Cardiac muscle cell (in vitro differentiated cells and primary cell): ENCODE measurements around the gene TCTN2. TPM values are rescaled to one million over a fixed set of nuclear protein-coding genes. Genes with fewer than 3 reads are reported as not detected.

Experiments
- DNase-seq, 2 donors: peaks; one replicate each; pipeline versions ENCODE4 v3.0.0 to v3.0.0-alpha.2; 2010 to 2017; ENCODE audit warnings: low read depth in 1 of 2, low spot score in 1 of 2
- H3K27ac ChIP-seq: fragments of 200-600 bp; sonication (generic); 2 replicates; pipeline ENCODE4 v1.5.1; 2016
- H3K27me3 ChIP-seq: fragments of 200-600 bp; sonication (generic); 2 replicates; pipeline ENCODE4 v1.6.0; 2016; ENCODE audit warnings: control low read depth
- H3K36me3 ChIP-seq: fragments of 200-600 bp; sonication (generic); 2 replicates; pipeline ENCODE4 v1.5.1; 2016; ENCODE audit warnings: control low read depth
- H3K4me1 ChIP-seq: fragments of 200-600 bp; sonication (generic); 2 replicates; pipeline ENCODE4 v1.8.1; 2017; ENCODE audit warnings: low read depth, mild to moderate bottlenecking, mixed run types
- H3K4me3 ChIP-seq: fragments of 200-600 bp; sonication (generic); 2 replicates; pipeline ENCODE4 v1.5.1; 2016; ENCODE audit warnings: mild to moderate bottlenecking
- H3K9me3 ChIP-seq: fragments of 200-600 bp; sonication (generic); 2 replicates; pipeline ENCODE4 v1.5.1; 2017; ENCODE audit warnings: low read depth, mild to moderate bottlenecking, control low read depth
- CTCF ChIP-seq: IDR thresholded peaks from 2 replicates; pipeline ENCODE4 v1.5.1; 2012; ENCODE audit warnings: low read depth, mild to moderate bottlenecking, low read length
- polyA plus RNA-seq: library from polyadenylated mRNA; unstranded; fragments of >200 nt; fragmentation: Nextera tagmentation; extraction: Ambion mirVana; gene quantifications from 2 replicates; pipeline ENCODE4 v1.2.1, GENCODE V29; 2016
- total RNA-seq: library from RNA; depleted of rRNA; stranded (reverse); fragments of >200 nt; gene quantifications from 2 replicates; pipeline ENCODE4 v1.2.3, GENCODE V29; 2016

The TCTN2 gene
- total and polyA plus RNA-seq, 2 experiments from 2014 or later = 4.3 to 5.8 TPM

GRCh38 chr12:123747309-123747708 lies 76.4 kb downstream of the TCTN2 start:
- Histone ChIP-seq H3K4me1 (no peaks in the 10 kb centered on the region), H3K9me3 (no peaks in the 10 kb centered on the region), H3K4me3 (no peak overlapping the region), H3K27ac (no peak overlapping the region), H3K27me3 (no peaks in the 10 kb centered on the region), H3K36me3 (peaks cover 55% of the 10 kb centered on the region)
- no peak for TF ChIP-seq CTCF
- no peak for DNase-seq

- DNase-seq = no peak
- no peak overlapping the region for H3K4me3 ChIP-seq
- no peak overlapping the region for H3K27ac ChIP-seq
- H3K36me3 ChIP-seq = peaks cover 53% of the 10 kb centered on the region
- no peaks in the 10 kb centered on the region for H3K27me3 ChIP-seq
- TF ChIP-seq CTCF = no peak
- H3K9me3 ChIP-seq = no peaks in the 10 kb centered on the region
- no peaks in the 10 kb centered on the region for H3K4me1 ChIP-seq
These were observed 77.2 kb downstream of the TCTN2 start for GRCh38 chr12:123748161-123748560.

- Histone ChIP-seq H3K4me3 (no peak overlapping the region), H3K36me3 (peaks cover 56% of the 10 kb centered on the region), H3K27ac (no peak overlapping the region), H3K4me1 (no peaks in the 10 kb centered on the region), H3K9me3 (no peaks in the 10 kb centered on the region), H3K27me3 (no peaks in the 10 kb centered on the region)
- no peak for DNase-seq
- TF ChIP-seq CTCF = no peak
These were observed 77.7 kb downstream of the TCTN2 start for GRCh38 chr12:123748661-123749060.

GRCh38 chr12:123749355-123749754 lies 78.4 kb downstream of the TCTN2 start:
- Histone ChIP-seq H3K4me1 (no peaks in the 10 kb centered on the region), H3K27me3 (no peaks in the 10 kb centered on the region), H3K36me3 (peaks cover 49% of the 10 kb centered on the region), H3K27ac (no peak overlapping the region), H3K9me3 (no peaks in the 10 kb centered on the region), H3K4me3 (no peak overlapping the region)
- TF ChIP-seq CTCF = no peak
- no peak for DNase-seq

GRCh38 chr12:123750159-123750656 lies 79.3 kb downstream of the TCTN2 start:
- Histone ChIP-seq H3K4me3 (no peak overlapping the region), H3K36me3 (peaks cover 50% of the 10 kb centered on the region)

More at GRCh38 chr12:123750159-123750656, 79.3 kb downstream of the TCTN2 start:
- no peak for TF ChIP-seq CTCF
- Histone ChIP-seq H3K27me3 (no peaks in the 10 kb centered on the region), H3K4me1 (no peaks in the 10 kb centered on the region), H3K27ac (no peak overlapping the region), H3K9me3 (no peaks in the 10 kb centered on the region)
- DNase-seq = no peak
